ENCODE results near the gene CAPZB.

Gene CAPZB

DNA sequence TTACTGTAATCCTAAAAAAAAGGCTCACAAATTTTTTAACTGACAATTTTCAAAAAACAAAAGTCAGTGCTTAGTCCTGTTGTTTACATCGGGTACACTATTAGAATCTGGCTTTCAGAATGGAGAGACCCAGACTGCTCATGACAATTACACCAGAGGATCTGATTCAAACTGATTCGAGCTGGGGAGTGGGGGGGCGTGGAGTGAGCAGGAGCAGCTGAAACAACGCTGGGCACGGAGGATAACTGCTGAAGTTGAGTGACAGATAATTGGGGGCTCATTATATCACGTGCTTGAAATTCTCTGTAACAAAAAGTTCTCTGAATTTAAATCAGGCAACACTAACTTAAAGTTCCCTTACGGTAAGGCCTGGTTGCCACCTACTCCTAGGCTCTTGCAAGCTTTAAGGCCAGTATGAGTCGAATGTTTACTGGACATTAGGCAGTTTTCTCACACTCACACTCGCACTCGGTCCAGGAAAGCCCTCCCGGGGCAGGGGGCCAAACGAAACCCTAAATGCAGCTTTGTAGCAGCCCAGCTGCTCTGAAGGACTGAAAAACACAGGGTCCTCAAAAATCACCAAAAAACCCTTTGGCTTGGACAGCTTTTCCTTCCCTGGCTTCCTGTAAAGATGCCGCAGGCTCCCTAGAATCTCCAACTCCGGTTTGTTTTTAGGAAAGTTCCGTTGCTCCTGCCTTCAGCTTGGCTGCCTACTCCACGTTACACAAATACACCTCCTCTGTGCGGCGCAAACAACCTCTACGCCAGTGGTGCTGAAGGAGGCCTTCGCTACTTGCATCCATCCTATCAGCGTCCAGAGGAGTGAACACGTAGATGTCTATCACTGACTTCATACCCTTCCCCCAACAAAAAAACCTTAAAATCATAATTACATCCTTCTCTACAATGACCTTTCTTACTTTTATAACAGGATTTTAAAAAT lies 42.9 kb downstream of the CAPZB start:
- H3K4me3 ChIP-seq (ENCODE audit: low read depth, low read length) = no peak overlapping the region
- DNase-seq (ENCODE audit: low read depth) = no peak
- TF ChIP-seq POLR2A (IDR thresholded peaks at IDR 0.05; ENCODE audit: extremely low read depth, insufficient read length) (no peak), MYC (IDR thresholded peaks at IDR 0.05; ENCODE audit: low read depth, low read length) (no peak)
- TF ChIP-seq, protein P1, sequence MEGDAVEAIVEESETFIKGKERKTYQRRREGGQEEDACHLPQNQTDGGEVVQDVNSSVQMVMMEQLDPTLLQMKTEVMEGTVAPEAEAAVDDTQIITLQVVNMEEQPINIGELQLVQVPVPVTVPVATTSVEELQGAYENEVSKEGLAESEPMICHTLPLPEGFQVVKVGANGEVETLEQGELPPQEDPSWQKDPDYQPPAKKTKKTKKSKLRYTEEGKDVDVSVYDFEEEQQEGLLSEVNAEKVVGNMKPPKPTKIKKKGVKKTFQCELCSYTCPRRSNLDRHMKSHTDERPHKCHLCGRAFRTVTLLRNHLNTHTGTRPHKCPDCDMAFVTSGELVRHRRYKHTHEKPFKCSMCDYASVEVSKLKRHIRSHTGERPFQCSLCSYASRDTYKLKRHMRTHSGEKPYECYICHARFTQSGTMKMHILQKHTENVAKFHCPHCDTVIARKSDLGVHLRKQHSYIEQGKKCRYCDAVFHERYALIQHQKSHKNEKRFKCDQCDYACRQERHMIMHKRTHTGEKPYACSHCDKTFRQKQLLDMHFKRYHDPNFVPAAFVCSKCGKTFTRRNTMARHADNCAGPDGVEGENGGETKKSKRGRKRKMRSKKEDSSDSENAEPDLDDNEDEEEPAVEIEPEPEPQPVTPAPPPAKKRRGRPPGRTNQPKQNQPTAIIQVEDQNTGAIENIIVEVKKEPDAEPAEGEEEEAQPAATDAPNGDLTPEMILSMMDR (IDR thresholded peaks at IDR 0.05; ENCODE audit: low read depth, low read length) = no peak
- TF ChIP-seq, protein P2, sequence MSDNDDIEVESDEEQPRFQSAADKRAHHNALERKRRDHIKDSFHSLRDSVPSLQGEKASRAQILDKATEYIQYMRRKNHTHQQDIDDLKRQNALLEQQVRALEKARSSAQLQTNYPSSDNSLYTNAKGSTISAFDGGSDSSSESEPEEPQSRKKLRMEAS (IDR thresholded peaks at IDR 0.05; ENCODE audit: low read depth, low read length) = no peak

DNA sequence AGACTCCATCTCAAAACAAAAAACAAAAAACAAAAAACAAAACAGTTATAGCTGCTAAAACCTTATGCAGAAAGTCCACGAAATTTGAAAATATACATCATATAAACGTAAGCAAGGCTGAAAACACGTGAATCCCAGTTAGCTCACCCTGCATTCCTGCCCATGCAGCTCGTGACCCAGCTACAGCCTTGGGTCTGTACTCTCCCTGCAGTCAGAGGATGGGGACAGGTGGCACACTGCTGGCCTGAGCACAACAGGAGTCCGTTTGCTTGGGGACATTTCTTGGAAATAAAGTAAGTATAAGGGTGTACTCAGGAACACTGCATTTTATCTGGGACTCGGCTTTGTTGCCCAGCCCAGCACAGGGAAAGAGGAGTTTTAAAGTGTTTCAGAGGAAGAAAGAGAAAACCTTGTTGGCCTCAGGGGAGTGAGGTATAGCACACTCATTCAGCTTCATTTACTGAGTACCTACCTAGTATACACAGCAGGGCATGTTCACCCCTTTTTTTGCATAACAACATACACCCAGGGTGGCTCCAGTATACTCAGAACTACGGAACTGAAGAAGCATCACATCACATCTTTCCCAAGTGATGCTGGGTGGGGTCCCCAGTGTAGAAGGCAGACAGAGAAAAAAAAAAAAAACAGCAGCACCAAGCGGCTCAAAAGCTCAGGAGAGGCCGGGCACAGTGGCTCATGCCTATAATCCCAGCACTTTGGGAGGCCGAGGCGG lies 44.1 kb downstream of the CAPZB start:
- no peak for TF ChIP-seq MYC (IDR thresholded peaks at IDR 0.05; ENCODE audit: low read depth, low read length)
- DNase-seq (ENCODE audit: low read depth) = no peak
- no peak overlapping the region for H3K4me3 ChIP-seq (ENCODE audit: low read depth, low read length)

DNA sequence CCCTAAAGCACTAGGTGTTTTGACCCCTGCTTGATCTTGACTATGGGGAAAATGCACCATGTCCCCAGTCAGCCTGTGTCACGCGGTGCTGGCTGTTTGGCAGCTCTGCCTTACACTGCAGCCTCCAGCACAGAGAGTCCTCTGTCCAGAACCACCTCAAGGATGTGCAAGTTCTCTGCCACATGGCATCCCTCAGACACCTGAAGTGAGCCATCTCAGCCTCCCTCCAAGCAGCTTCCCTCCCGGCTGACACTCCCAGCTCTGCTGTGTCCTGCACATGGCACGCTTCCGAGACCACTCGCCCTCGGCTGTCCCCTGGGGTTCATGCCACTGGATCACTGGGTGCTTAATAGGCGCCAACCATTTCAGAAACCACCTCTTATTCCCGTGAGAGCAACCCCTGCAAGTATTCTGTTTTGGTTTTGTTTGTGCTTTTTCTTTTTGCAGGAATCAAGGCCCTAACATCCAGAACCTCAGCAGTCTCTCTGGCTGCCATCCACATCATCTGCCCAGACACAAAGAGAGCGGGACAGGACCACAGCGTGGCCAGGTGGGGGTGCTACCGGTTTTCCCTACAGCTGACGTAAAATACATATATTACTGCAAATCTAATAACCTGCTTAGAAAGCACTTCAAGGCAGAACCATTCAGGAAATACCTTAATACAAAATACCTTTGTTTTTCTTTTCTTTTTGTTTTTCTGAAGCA lies 45.7 kb downstream of the CAPZB start:
- peak; percentile 34 for DNase-seq (ENCODE audit: low read depth)
- H3K4me3 ChIP-seq (ENCODE audit: low read depth, low read length) = no peak overlapping the region
- TF ChIP-seq MYC (IDR thresholded peaks at IDR 0.05; ENCODE audit: low read depth, low read length) = no peak
- TF ChIP-seq, protein P2 (IDR thresholded peaks at IDR 0.05; ENCODE audit: low read depth, low read length) = no peak
- TF ChIP-seq POLR2A (IDR thresholded peaks at IDR 0.05; ENCODE audit: extremely low read depth, insufficient read length) = no peak
- TF ChIP-seq, protein P1 (IDR thresholded peaks at IDR 0.05; ENCODE audit: low read depth, low read length) = no peak

- DNase-seq (ENCODE audit: low read depth) = no peak
These were observed 46.7 kb downstream of the CAPZB start for GRCh38 chr1:19438516-19439195.

DNA sequence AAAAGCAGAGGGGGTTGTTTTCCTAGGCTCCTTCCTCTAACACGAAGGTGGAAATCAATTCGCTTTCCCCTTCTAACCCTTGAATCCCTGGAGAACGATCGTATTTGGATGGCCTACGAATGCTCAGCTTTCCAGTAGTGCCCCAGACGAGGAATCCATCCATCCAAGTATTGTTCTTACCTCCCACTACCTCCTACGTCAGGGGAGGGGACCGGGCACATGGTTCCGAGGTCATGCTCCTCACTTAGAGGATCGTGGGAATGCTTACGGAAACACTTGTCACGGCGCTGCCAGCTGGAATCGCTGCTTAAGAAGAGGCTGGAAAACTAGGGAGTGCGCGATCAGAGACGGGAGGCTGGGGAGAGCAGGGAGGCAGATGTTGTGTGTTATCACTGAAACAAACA lies 47.4 kb downstream of the CAPZB start:
- DNase-seq (ENCODE audit: low read depth) = no peak
- H3K4me3 ChIP-seq (ENCODE audit: low read depth, low read length) = no peak overlapping the region
- TF ChIP-seq, protein P1 (IDR thresholded peaks at IDR 0.05; ENCODE audit: low read depth, low read length) = no peak
- TF ChIP-seq POLR2A (IDR thresholded peaks at IDR 0.05; ENCODE audit: extremely low read depth, insufficient read length) (no peak), MYC (IDR thresholded peaks at IDR 0.05; ENCODE audit: low read depth, low read length) (no peak)
- TF ChIP-seq, protein P2 (IDR thresholded peaks at IDR 0.05; ENCODE audit: low read depth, low read length) = no peak

More at GRCh38 chr1:19438516-19439195, 46.7 kb downstream of the CAPZB start:
- no peak for TF ChIP-seq MYC (IDR thresholded peaks at IDR 0.05; ENCODE audit: low read depth, low read length)
- no peak for TF ChIP-seq POLR2A (IDR thresholded peaks at IDR 0.05; ENCODE audit: extremely low read depth, insufficient read length)
- TF ChIP-seq, protein P1 (IDR thresholded peaks at IDR 0.05; ENCODE audit: low read depth, low read length) = no peak
- no peak overlapping the region for H3K4me3 ChIP-seq (ENCODE audit: low read depth, low read length)

Data from NB4 (cell line).